Measurements from ENCODE around the gene SCTR. TPM values are rescaled to one million over a fixed set of nuclear protein-coding genes. Genes with fewer than 3 reads are reported as not detected.

SCTR gene
- total and polyA plus RNA-seq, 2 of the 13 experiments (the other 11 are each of a cell fraction or from before 2014, with no cell fraction given): not detected

GRCh38 chr2:119491776-119492525 is 32.3 kb downstream of the SCTR start (continued):
- no peak for TF ChIP-seq LCORL (IDR thresholded peaks at IDR 0.05)
- 0 out of 2 replicates have a peak, but pooled peaks have one; percentile 44 for TF ChIP-seq LCORL (CRISPR knock-in tag; IDR thresholded peaks at IDR 0.05)
- no peak for TF ChIP-seq ZNF737 (CRISPR knock-in tag; IDR thresholded peaks at IDR 0.05; ENCODE audit: borderline replicate concordance)
- no peak for TF ChIP-seq SMYD3 (CRISPR knock-in tag; IDR thresholded peaks at IDR 0.05)
- TF ChIP-seq EHMT2 (IDR thresholded peaks at IDR 0.05; ENCODE audit: borderline replicate concordance, low read depth, low read length): no peak
- TF ChIP-seq RAD21 (CRISPR knock-in tag; IDR thresholded peaks at IDR 0.05): no peak
- TF ChIP-seq KLF12 (CRISPR knock-in tag; IDR thresholded peaks at IDR 0.05; ENCODE audit: borderline replicate concordance): no peak
- no peak for TF ChIP-seq ZNF512B (CRISPR knock-in tag; IDR thresholded peaks at IDR 0.05; ENCODE audit: borderline replicate concordance)
- TF ChIP-seq ZNF549 (CRISPR knock-in tag; IDR thresholded peaks at IDR 0.05): no peak
- peak; percentile 60 for TF ChIP-seq SAP130 (CRISPR knock-in tag; IDR thresholded peaks at IDR 0.05; ENCODE audit: low read depth)
- TF ChIP-seq POGK (CRISPR knock-in tag; conservative IDR thresholded peaks at IDR 0.05): no peak
- no peak for TF ChIP-seq SALL1 (CRISPR knock-in tag; IDR thresholded peaks at IDR 0.05)
- TF ChIP-seq PRDM15 (CRISPR knock-in tag; IDR thresholded peaks at IDR 0.05): no peak
- no peak for TF ChIP-seq ZNF878 (CRISPR knock-in tag; IDR thresholded peaks at IDR 0.05)
- TF ChIP-seq GZF1 (CRISPR knock-in tag; IDR thresholded peaks at IDR 0.05): no peak
- no peak for TF ChIP-seq ELF3 (CRISPR knock-in tag; IDR thresholded peaks at IDR 0.05)
- no peak for TF ChIP-seq ZGPAT (CRISPR knock-in tag; IDR thresholded peaks at IDR 0.05)
- TF ChIP-seq ZNF776 (CRISPR knock-in tag; IDR thresholded peaks at IDR 0.05): no peak
- no peak for TF ChIP-seq ZNF704 (CRISPR knock-in tag; IDR thresholded peaks at IDR 0.05; ENCODE audit: borderline replicate concordance)
